Measurements from ENCODE around the gene FBXL14.

The FBXL14 gene

DNA sequence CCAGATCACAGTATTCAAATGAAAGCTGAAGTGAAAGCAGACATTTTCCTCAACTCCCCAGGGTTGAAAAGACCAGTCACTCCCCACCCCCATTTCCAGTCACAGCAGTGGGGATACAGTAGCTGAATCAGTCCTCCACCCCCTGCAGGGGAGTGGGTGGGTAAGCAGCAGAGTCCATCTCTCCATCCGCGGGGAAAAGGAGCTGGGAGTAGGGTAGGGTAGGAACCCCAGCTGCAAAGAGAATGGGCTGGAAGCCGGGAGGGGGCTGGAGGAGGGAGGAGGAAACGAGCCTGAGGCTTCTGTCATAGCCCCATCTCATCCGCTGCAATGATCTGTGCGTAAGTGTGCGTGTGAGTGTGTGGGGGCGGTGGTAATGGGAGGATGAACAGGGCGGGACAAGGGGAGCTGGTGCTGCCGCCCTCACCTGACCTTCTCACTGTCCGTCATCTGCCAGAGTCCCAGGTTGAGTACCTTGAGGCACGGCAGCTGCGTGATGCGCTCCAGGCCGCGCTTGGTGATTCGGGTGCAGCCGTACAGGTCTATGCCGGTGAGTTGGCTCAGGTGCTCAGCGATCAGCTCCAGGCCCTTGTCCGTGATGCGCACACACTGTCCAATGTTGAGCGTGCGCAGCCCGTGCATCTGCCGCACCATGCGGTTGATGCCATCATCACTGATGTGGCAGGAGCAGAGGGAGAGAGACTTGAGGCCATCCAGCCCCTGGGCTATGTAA, 1.8 kb downstream of the FBXL14 start:
- Histone ChIP-seq H3K4me1 (ENCODE audit: control insufficient read depth, insufficient read depth, low read length) (peaks cover 39% of the 10 kb centered on the region), H3K27ac (ENCODE audit: low read length) (peak overlapping the region; percentile 55)

DNA sequence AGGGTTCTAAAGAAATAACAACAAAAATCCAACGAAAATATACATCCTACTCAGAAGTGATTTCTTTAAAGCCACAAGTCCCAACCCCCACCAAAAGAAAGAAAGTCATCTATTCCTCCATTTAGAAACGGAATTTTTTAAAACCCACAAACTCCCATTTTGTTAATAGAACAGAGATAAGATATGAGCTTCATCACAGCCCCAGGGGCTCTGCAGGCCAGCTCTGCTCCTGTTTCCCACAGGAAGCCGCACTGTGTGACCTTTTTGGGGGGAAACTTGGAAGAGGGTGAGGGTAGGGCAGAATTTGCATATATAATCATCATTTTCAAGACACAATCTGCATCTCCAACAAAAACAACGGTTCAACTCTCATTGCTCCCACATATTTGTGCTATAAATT, 2.8 kb downstream of the FBXL14 start:
- Histone ChIP-seq H3K27ac (ENCODE audit: low read length) (no peak overlapping the region), H3K4me1 (ENCODE audit: control insufficient read depth, insufficient read depth, low read length) (peaks cover 41% of the 10 kb centered on the region), H3K9me3 (ENCODE audit: control insufficient read depth in 2 of 2, low read length in 2 of 2) (no peaks in the 10 kb centered on the region), H3K36me3 (ENCODE audit: control insufficient read depth in 2 of 2, insufficient read depth in 2 of 2, low read length in 2 of 2) (no peaks in the 10 kb centered on the region), H3K9ac (ENCODE audit: low read length in 2 of 2) (no peak overlapping the region), H3K4me3 (ENCODE audit: low read length in 2 of 2) (peak overlapping the region; percentile 54 to 62), H3K27me3 (ENCODE audit: control insufficient read depth in 1 of 2, insufficient read depth in 2 of 2, low read length in 2 of 2) (no peaks in the 10 kb centered on the region)

More for the DNA sequence above, 1.8 kb downstream of the FBXL14 start:
- no peaks in the 10 kb centered on the region for H3K36me3 ChIP-seq (ENCODE audit: control insufficient read depth in 2 of 2, insufficient read depth in 2 of 2, low read length in 2 of 2)
- H3K27me3 ChIP-seq (ENCODE audit: control insufficient read depth in 1 of 2, insufficient read depth in 2 of 2, low read length in 2 of 2): no peaks in the 10 kb centered on the region
- no peaks in the 10 kb centered on the region for H3K9me3 ChIP-seq (ENCODE audit: control insufficient read depth in 2 of 2, low read length in 2 of 2)
- peak overlapping the region; percentile 79 to 91 for H3K4me3 ChIP-seq (ENCODE audit: low read length in 2 of 2)
- peak overlapping the region; percentile 52 to 58 for H3K9ac ChIP-seq (ENCODE audit: low read length in 2 of 2)

GRCh38 chr12:1591034-1591433, 3.3 kb downstream of the FBXL14 start:
- no peak overlapping the region for H3K9ac ChIP-seq (ENCODE audit: low read length in 2 of 2)
- no peak overlapping the region for H3K27ac ChIP-seq (ENCODE audit: low read length)
- no peaks in the 10 kb centered on the region for H3K9me3 ChIP-seq (ENCODE audit: control insufficient read depth in 2 of 2, low read length in 2 of 2)
- H3K4me1 ChIP-seq (ENCODE audit: control insufficient read depth, insufficient read depth, low read length): peaks cover 43% of the 10 kb centered on the region
- peak overlapping the region; percentile 3 to 67 for H3K4me3 ChIP-seq (ENCODE audit: low read length in 2 of 2)
- no peaks in the 10 kb centered on the region for H3K36me3 ChIP-seq (ENCODE audit: control insufficient read depth in 2 of 2, insufficient read depth in 2 of 2, low read length in 2 of 2)
- H3K27me3 ChIP-seq (ENCODE audit: control insufficient read depth in 1 of 2, insufficient read depth in 2 of 2, low read length in 2 of 2): no peaks in the 10 kb centered on the region

- no peaks in the 10 kb centered on the region for H3K27me3 ChIP-seq (ENCODE audit: control insufficient read depth in 1 of 2, insufficient read depth in 2 of 2, low read length in 2 of 2)
- H3K9me3 ChIP-seq (ENCODE audit: control insufficient read depth in 2 of 2, low read length in 2 of 2): no peaks in the 10 kb centered on the region
- no peaks in the 10 kb centered on the region for H3K36me3 ChIP-seq (ENCODE audit: control insufficient read depth in 2 of 2, insufficient read depth in 2 of 2, low read length in 2 of 2)
- peaks cover 40% of the 10 kb centered on the region for H3K4me1 ChIP-seq (ENCODE audit: control insufficient read depth, insufficient read depth, low read length)
- H3K4me3 ChIP-seq (ENCODE audit: low read length in 2 of 2): peak overlapping the region; percentile 3 to 67
- peak overlapping the region; percentile 24 for H3K27ac ChIP-seq (ENCODE audit: low read length)
- H3K9ac ChIP-seq (ENCODE audit: low read length in 2 of 2): peak overlapping the region in 1 of 2 donors; percentile 21
Measured at GRCh38 chr12:1590221-1590979, 4.0 kb downstream of the FBXL14 start.

GRCh38 chr12:1588575-1588947, 5.8 kb downstream of the FBXL14 start:
- no peaks in the 10 kb centered on the region for H3K9me3 ChIP-seq (ENCODE audit: control insufficient read depth in 2 of 2, low read length in 2 of 2)
- peak overlapping the region; percentile 58 for H3K27ac ChIP-seq (ENCODE audit: low read length)
- H3K27me3 ChIP-seq (ENCODE audit: control insufficient read depth in 1 of 2, insufficient read depth in 2 of 2, low read length in 2 of 2): no peaks in the 10 kb centered on the region
- H3K9ac ChIP-seq (ENCODE audit: low read length in 2 of 2): peak overlapping the region in 1 of 2 donors; percentile 36
- peaks cover 34% of the 10 kb centered on the region for H3K4me1 ChIP-seq (ENCODE audit: control insufficient read depth, insufficient read depth, low read length)
- no peak overlapping the region for H3K4me3 ChIP-seq (ENCODE audit: low read length in 2 of 2)
- no peaks in the 10 kb centered on the region for H3K36me3 ChIP-seq (ENCODE audit: control insufficient read depth in 2 of 2, insufficient read depth in 2 of 2, low read length in 2 of 2)

DNA sequence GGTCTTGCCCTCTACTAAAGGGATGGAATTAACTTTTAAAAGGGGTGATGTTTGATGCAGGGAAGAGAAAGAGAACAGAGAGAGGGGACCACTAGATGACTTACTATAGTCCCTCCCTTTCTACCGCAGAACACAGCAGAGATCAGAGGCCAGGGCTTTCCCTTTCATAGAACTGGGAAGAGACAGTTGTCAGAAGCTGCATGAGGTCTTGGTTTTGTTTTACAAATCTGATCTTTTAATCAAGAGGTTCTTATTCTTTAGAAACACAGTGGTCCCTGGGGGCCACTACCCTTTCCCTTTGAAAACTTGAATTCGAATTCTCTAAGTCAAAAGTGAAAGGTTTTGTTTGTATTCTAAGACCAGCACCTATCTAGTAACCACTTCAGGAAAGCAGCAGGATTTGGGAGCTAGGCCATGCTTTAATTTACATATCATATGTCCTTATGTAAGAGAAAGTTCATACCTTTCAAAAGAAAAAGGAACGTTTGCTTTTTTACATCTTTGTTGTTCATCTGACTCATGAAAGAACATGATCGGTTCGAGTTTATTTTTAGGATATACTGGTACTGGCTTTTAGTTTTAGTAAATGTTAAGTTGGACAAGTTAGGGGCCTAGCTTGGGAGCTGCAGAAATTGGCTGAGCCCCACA, 6.3 kb downstream of the FBXL14 start:
- Histone ChIP-seq H3K36me3 (ENCODE audit: control insufficient read depth in 2 of 2, insufficient read depth in 2 of 2, low read length in 2 of 2) (no peaks in the 10 kb centered on the region), H3K9ac (ENCODE audit: low read length in 2 of 2) (peak overlapping the region in 1 of 2 donors; percentile 36), H3K9me3 (ENCODE audit: control insufficient read depth in 2 of 2, low read length in 2 of 2) (no peaks in the 10 kb centered on the region), H3K27me3 (ENCODE audit: control insufficient read depth in 1 of 2, insufficient read depth in 2 of 2, low read length in 2 of 2) (no peaks in the 10 kb centered on the region), H3K27ac (ENCODE audit: low read length) (peak overlapping the region; percentile 58), H3K4me3 (ENCODE audit: low read length in 2 of 2) (peak overlapping the region in 1 of 2 donors; percentile 4), H3K4me1 (ENCODE audit: control insufficient read depth, insufficient read depth, low read length) (peaks cover 33% of the 10 kb centered on the region)

- no peak overlapping the region for H3K4me3 ChIP-seq (ENCODE audit: low read length in 2 of 2)
- no peaks in the 10 kb centered on the region for H3K36me3 ChIP-seq (ENCODE audit: control insufficient read depth in 2 of 2, insufficient read depth in 2 of 2, low read length in 2 of 2)
- H3K27me3 ChIP-seq (ENCODE audit: control insufficient read depth in 1 of 2, insufficient read depth in 2 of 2, low read length in 2 of 2): no peaks in the 10 kb centered on the region
- no peak overlapping the region for H3K9ac ChIP-seq (ENCODE audit: low read length in 2 of 2)
- H3K4me1 ChIP-seq (ENCODE audit: control insufficient read depth, insufficient read depth, low read length): peaks cover 11% of the 10 kb centered on the region
- H3K27ac ChIP-seq (ENCODE audit: low read length): no peak overlapping the region
- no peaks in the 10 kb centered on the region for H3K9me3 ChIP-seq (ENCODE audit: control insufficient read depth in 2 of 2, low read length in 2 of 2)
Measured at GRCh38 chr12:1584326-1584725, 10.1 kb downstream of the FBXL14 start.

- H3K4me3 ChIP-seq (ENCODE audit: low read length in 2 of 2): peak overlapping the region; percentile 47 to 66
- no peaks in the 10 kb centered on the region for H3K9me3 ChIP-seq (ENCODE audit: control insufficient read depth in 2 of 2, low read length in 2 of 2)
- no peak overlapping the region for H3K27ac ChIP-seq (ENCODE audit: low read length)
- peaks cover 11% of the 10 kb centered on the region for H3K4me1 ChIP-seq (ENCODE audit: control insufficient read depth, insufficient read depth, low read length)
- no peaks in the 10 kb centered on the region for H3K36me3 ChIP-seq (ENCODE audit: control insufficient read depth in 2 of 2, insufficient read depth in 2 of 2, low read length in 2 of 2)
- H3K27me3 ChIP-seq (ENCODE audit: control insufficient read depth in 1 of 2, insufficient read depth in 2 of 2, low read length in 2 of 2): no peaks in the 10 kb centered on the region
- H3K9ac ChIP-seq (ENCODE audit: low read length in 2 of 2): no peak overlapping the region
Measured at GRCh38 chr12:1583421-1584078, 10.8 kb downstream of the FBXL14 start.

GRCh38 chr12:1582709-1583050, 11.7 kb downstream of the FBXL14 start:
- Histone ChIP-seq H3K27me3 (ENCODE audit: control insufficient read depth in 1 of 2, insufficient read depth in 2 of 2, low read length in 2 of 2) (no peaks in the 10 kb centered on the region), H3K9me3 (ENCODE audit: control insufficient read depth in 2 of 2, low read length in 2 of 2) (no peaks in the 10 kb centered on the region), H3K36me3 (ENCODE audit: control insufficient read depth in 2 of 2, insufficient read depth in 2 of 2, low read length in 2 of 2) (no peaks in the 10 kb centered on the region), H3K27ac (ENCODE audit: low read length) (no peak overlapping the region), H3K9ac (ENCODE audit: low read length in 2 of 2) (no peak overlapping the region), H3K4me3 (ENCODE audit: low read length in 2 of 2) (no peak overlapping the region), H3K4me1 (ENCODE audit: control insufficient read depth, insufficient read depth, low read length) (peaks cover 9% of the 10 kb centered on the region)

- Histone ChIP-seq H3K27ac (ENCODE audit: low read length) (no peak overlapping the region), H3K9me3 (ENCODE audit: control insufficient read depth in 2 of 2, low read length in 2 of 2) (no peaks in the 10 kb centered on the region), H3K27me3 (ENCODE audit: control insufficient read depth in 1 of 2, insufficient read depth in 2 of 2, low read length in 2 of 2) (no peaks in the 10 kb centered on the region), H3K4me1 (ENCODE audit: control insufficient read depth, insufficient read depth, low read length) (peaks cover 13% of the 10 kb centered on the region), H3K9ac (ENCODE audit: low read length in 2 of 2) (no peak overlapping the region), H3K36me3 (ENCODE audit: control insufficient read depth in 2 of 2, insufficient read depth in 2 of 2, low read length in 2 of 2) (no peaks in the 10 kb centered on the region), H3K4me3 (ENCODE audit: low read length in 2 of 2) (no peak overlapping the region)
Measured at GRCh38 chr12:1581973-1582708, 12.2 kb downstream of the FBXL14 start.
